T1000 (cell line): Measurements from ENCODE around the gene HECTD4.
"Not testable (repeated sequence)": the region's sequence is repeated elsewhere in the genome, so short reads cannot be mapped to it uniquely, and the experiment has no call there.

ENCODE experiments used
- DNase-seq: peaks from one replicate; lab custom pipeline; 2025; ENCODE audit warnings: mixed read lengths; lab: John Stamatoyannopoulos, UW

The HECTD4 gene

GRCh38 chr12:112406519-112407488 lies 24.6 kb upstream of the HECTD4 start:
- no peak for DNase-seq

- DNase-seq: no peak
Measured at GRCh38 chr12:112401903-112402498, 19.8 kb upstream of the HECTD4 start.

GRCh38 chr12:112401054-112401453 lies 18.8 kb upstream of the HECTD4 start:
- no peak for DNase-seq

- DNase-seq: no peak
Measured at GRCh38 chr12:112393328-112393727, 11.1 kb upstream of the HECTD4 start.

- DNase-seq: not testable (repeated sequence)
Measured at GRCh38 chr12:112389922-112390654, 7.9 kb upstream of the HECTD4 start.

GRCh38 chr12:112389228-112389627 lies 7.0 kb upstream of the HECTD4 start:
- no peak for DNase-seq

- no peak for DNase-seq
Measured at GRCh38 chr12:112386726-112387125, 4.5 kb upstream of the HECTD4 start.

GRCh38 chr12:112382866-112383265 lies 635 bp upstream of the HECTD4 start:
- DNase-seq: no peak

- no peak for DNase-seq
Measured at GRCh38 chr12:112381406-112381882, 787 bp downstream of the HECTD4 start.

GRCh38 chr12:112380663-112381405 lies 1.4 kb downstream of the HECTD4 start:
- DNase-seq: no peak

GRCh38 chr12:112375105-112375504 lies 7.1 kb downstream of the HECTD4 start:
- DNase-seq: no peak

GRCh38 chr12:112374166-112374740 lies 8.0 kb downstream of the HECTD4 start:
- no peak for DNase-seq

- DNase-seq: no peak
Measured at GRCh38 chr12:112370868-112371510, 11.2 kb downstream of the HECTD4 start.

GRCh38 chr12:112370199-112370598 lies 12.0 kb downstream of the HECTD4 start:
- DNase-seq: no peak

GRCh38 chr12:112368856-112369255 lies 13.4 kb downstream of the HECTD4 start:
- no peak for DNase-seq

- no peak for DNase-seq
Measured at GRCh38 chr12:112367965-112368364, 14.3 kb downstream of the HECTD4 start.

GRCh38 chr12:112362310-112362709 lies 19.9 kb downstream of the HECTD4 start:
- no peak for DNase-seq

- DNase-seq: no peak
Measured at GRCh38 chr12:112361271-112361670, 21.0 kb downstream of the HECTD4 start.

GRCh38 chr12:112359290-112359689 lies 22.9 kb downstream of the HECTD4 start:
- no peak for DNase-seq

- no peak for DNase-seq
Measured at GRCh38 chr12:112357214-112357613, 25.0 kb downstream of the HECTD4 start.

GRCh38 chr12:112354399-112354798 lies 27.8 kb downstream of the HECTD4 start:
- DNase-seq: no peak
